Common myeloid progenitor, CD34-positive (primary cell): Measurements from ENCODE around the gene CST11.

Experiments
- CTCF ChIA-PET: fragments of 350-600 bp; sonication (Branson Sonifier 250); formaldehyde crosslinking; loops from one replicate; lab custom pipeline; 2021; ENCODE audit warnings: antibody characterized with exemption; lab: Charles Lee
- POLR2A ChIA-PET: fragments of 350-600 bp; sonication (Branson Sonifier 250); formaldehyde crosslinking; loops from one replicate; lab custom pipeline; 2021; ENCODE audit warnings: antibody characterized with exemption; lab: Charles Lee
- DNase-seq, 3 donors: peaks; one replicate each; pipeline versions ENCODE4 v3.0.0 to v3.0.0-alpha.2; 2013
- H3K27ac ChIP-seq, 2 experiments: 1 replicate in 1 of 2; 2 replicates in 1 of 2; pipeline ENCODE4 v1.7.0; 2013; ENCODE audit warnings: inconsistent platforms in 2 of 2, low read length in 2 of 2, mild to moderate bottlenecking in 2 of 2, low read depth in 1 of 2, moderate library complexity in 1 of 2; ENCODE audit not compliant: severe bottlenecking in 2 of 2, insufficient read depth in 1 of 2, poor library complexity in 1 of 2
- H3K27me3 ChIP-seq, 5 experiments: replicated peaks in 2 of 5; 1 replicate in 3 of 5; 2 replicates in 2 of 5; pipeline versions ENCODE4 v1.6.1 to v1.7.0; 2013; ENCODE audit warnings: low read length in 4 of 5, mild to moderate bottlenecking in 2 of 5, moderate library complexity in 2 of 5, inconsistent platforms in 1 of 5; ENCODE audit not compliant: insufficient read depth in 5 of 5, control insufficient read depth in 4 of 5
- H3K36me3 ChIP-seq, 4 experiments: 1 replicate in 2 of 4; 2 replicates in 2 of 4; pipeline versions ENCODE4 v1.6.1 to v1.7.0; 2013; ENCODE audit warnings: low read length in 3 of 4, control low read depth in 1 of 4, mild to moderate bottlenecking in 1 of 4; ENCODE audit not compliant: control insufficient read depth in 4 of 4, insufficient read depth in 4 of 4
- H3K4me1 ChIP-seq, 4 experiments: 1 replicate in 3 of 4; 2 replicates in 1 of 4; pipeline versions ENCODE4 v1.6.1 to v1.7.1; 2013; ENCODE audit warnings: low read length in 3 of 4, mild to moderate bottlenecking in 3 of 4, control low read depth in 1 of 4, inconsistent platforms in 1 of 4, moderate library complexity in 1 of 4; ENCODE audit not compliant: control insufficient read depth in 4 of 4, insufficient read depth in 4 of 4; ENCODE audit errors: control extremely low read depth in 1 of 4
- H3K4me3 ChIP-seq, 7 experiments: 1 replicate in 4 of 7; 2 replicates in 3 of 7; pipeline versions ENCODE4 v1.5.1 to v1.7.0; 2013; ENCODE audit warnings: mild to moderate bottlenecking in 7 of 7, low read length in 6 of 7, moderate library complexity in 6 of 7, inconsistent platforms in 2 of 7, low read depth in 2 of 7, control low read depth in 1 of 7; ENCODE audit not compliant: insufficient read depth in 4 of 7, control insufficient read depth in 1 of 7; ENCODE audit errors: extremely low read depth in 1 of 7
- H3K9me3 ChIP-seq, 5 experiments: 1 replicate in 4 of 5; 2 replicates in 1 of 5; pipeline versions ENCODE4 v1.6.1 to v1.7.1; 2013; ENCODE audit warnings: low read length in 4 of 5, mild to moderate bottlenecking in 2 of 5, inconsistent platforms in 1 of 5, low read depth in 1 of 5, moderate library complexity in 1 of 5; ENCODE audit not compliant: control insufficient read depth in 4 of 5, insufficient read depth in 2 of 5; ENCODE audit errors: control extremely low read depth in 1 of 5
- WGBS: methylation state at CpG from one replicate; pipeline ENCODE4 v1.1.5; 2013; ENCODE audit not compliant: insufficient coverage; 5-methylcytosine and 5-hydroxymethylcytosine counted together

CST11 gene

DNA sequence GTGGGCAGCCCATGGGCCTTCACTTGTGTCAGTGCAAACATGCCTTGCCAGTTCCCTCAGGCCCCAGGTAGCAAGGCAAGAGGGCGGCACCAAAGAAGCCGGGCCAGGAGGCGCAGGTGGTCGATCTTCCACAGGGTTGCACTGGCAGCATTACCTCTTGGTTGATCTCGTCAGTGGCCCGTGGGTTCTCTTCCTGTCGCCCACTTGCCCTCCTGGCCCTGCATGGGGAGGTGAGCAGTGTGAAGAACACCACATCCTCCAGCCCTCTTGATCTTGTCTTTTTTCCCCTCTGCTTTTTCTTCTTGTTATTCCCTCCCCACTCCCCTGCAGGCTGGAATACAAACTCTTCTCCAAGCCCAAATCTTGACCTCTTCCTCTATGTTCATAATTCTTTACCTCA lies 3.0 kb upstream of the CST11 start:
- WGBS, result 100% methylated on average over 7 of the region's 7 CpGs
- H3K4me1 ChIP-seq, result peaks cover 10 to 38% (median 22%) of the 10 kb centered on the region in 4 experiments
- ChIA-PET CTCF (interaction anchor here (1.8 kb wide), 1 partner anchor 9 kb away, joined by 5 read pairs; no protein-coding TSS in a partner anchor), POLR2A (no interaction called here)
- H3K4me3 ChIP-seq, result no peak overlapping the region
- no peaks in the 10 kb centered on the region for H3K9me3 ChIP-seq
- no peak overlapping the region for H3K27ac ChIP-seq
- no peaks in the 10 kb centered on the region for H3K36me3 ChIP-seq
- no peaks in the 10 kb centered on the region for H3K27me3 ChIP-seq
- no peak for DNase-seq

DNA sequence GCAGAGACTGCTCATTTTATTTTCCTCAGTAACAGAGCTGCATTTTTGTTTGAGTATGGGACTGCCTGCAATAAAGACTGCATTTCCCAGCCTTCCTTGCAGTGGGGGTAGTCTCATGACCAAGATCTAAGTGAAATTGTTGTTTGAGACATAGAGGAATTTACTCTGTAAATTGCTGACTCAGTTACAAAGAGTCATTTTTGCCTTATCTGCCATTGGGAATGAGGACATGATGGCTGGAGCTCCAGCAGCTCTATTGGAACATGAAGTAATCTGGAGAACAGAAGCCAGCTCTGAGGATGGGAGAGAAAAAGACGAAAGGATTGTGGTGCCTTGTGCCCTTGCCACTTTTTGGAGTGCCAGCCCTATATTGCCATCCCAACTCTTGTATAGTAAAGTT lies 2.1 kb upstream of the CST11 start:
- no peak overlapping the region for H3K4me3 ChIP-seq
- DNase-seq, result no peak
- H3K36me3 ChIP-seq, result no peaks in the 10 kb centered on the region
- no peak overlapping the region for H3K27ac ChIP-seq
- no peaks in the 10 kb centered on the region for H3K27me3 ChIP-seq
- ChIA-PET POLR2A (no interaction called here), CTCF (interaction anchor here (1.8 kb wide), 1 partner anchor 8 kb away, joined by 5 read pairs; no protein-coding TSS in a partner anchor)
- H3K4me1 ChIP-seq, result peaks cover 7 to 34% (median 22%) of the 10 kb centered on the region in 4 experiments
- no CpG with 5 or more reads among the region's 1 CpG for WGBS
- no peaks in the 10 kb centered on the region for H3K9me3 ChIP-seq

GRCh38 chr20:23453549-23454543 lies 1.2 kb upstream of the CST11 start:
- no peak for DNase-seq
- peaks cover 5 to 37% (median 24%) of the 10 kb centered on the region in 4 experiments for H3K4me1 ChIP-seq
- POLR2A ChIA-PET, result no interaction called here
- no peaks in the 10 kb centered on the region for H3K9me3 ChIP-seq
- CTCF ChIA-PET, result interaction anchor here (2.0 kb wide), 1 partner anchor 11 kb away, joined by 10 read pairs; no protein-coding TSS in a partner anchor
- H3K27me3 ChIP-seq, result no peaks in the 10 kb centered on the region
- H3K27ac ChIP-seq, result no peak overlapping the region
- WGBS, result 86% methylated on average over 13 of the region's 15 CpGs
- no peak overlapping the region for H3K4me3 ChIP-seq
- no peaks in the 10 kb centered on the region for H3K36me3 ChIP-seq

DNA sequence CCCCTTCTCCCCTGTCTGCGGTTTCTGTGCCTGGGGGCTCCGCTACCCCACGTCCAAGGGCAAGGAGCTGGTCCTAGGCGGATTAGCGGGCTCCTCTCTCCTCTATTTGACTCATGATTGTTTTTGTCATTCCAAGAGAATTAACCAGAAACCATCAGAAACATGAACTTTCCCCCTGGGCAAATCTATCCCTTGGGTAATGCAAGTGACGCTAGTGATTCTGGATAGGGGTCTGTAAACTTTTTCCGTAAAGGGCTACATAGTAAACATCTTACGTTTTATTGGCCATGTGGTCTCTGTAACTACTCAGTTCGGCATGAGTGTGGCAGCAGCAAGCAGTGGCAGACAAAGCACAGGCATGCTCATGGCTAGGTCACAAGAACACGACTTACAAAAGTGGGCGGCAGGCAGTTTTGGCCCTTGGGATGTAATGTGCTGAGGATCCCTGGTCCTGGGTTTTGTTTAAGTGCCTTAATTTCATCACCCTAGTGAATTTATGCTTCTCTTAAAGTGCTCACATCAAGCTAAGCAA lies 654 bp downstream of the CST11 start:
- no peak for DNase-seq
- Histone ChIP-seq H3K36me3 (no peaks in the 10 kb centered on the region), H3K4me3 (no peak overlapping the region), H3K9me3 (no peaks in the 10 kb centered on the region), H3K27ac (no peak overlapping the region), H3K4me1 (peaks cover 2 to 22% (median 16%) of the 10 kb centered on the region in 4 experiments), H3K27me3 (no peaks in the 10 kb centered on the region)
- CTCF ChIA-PET, result interaction anchor here (2.0 kb wide), 1 partner anchor 10 kb away, joined by 10 read pairs; no protein-coding TSS in a partner anchor
- POLR2A ChIA-PET, result no interaction called here
- WGBS, result 93% methylated on average over 9 of the region's 11 CpGs

DNA sequence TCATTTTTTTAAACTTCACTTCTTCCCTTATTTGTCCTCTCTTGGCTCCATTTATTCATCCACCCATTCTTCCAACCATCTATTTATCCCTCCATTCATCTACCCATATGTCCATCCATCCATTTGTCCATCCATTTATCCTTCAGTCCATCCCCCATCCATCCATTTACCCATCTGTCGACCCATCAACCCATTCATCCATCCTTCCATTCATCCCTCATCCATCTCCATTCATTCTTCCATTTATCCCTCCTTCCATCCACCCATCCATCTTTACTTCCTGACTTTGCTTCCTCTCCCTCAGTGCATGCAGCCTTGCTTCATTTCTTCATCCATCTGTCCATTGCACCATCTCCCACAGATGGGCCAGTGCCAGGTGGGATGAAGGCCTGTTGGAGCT lies 1.8 kb downstream of the CST11 start:
- ChIA-PET POLR2A (no interaction called here), CTCF (no interaction called here)
- no peak overlapping the region for H3K4me3 ChIP-seq
- H3K27ac ChIP-seq, result no peak overlapping the region
- no peaks in the 10 kb centered on the region for H3K27me3 ChIP-seq
- no peaks in the 10 kb centered on the region for H3K36me3 ChIP-seq
- DNase-seq, result no peak
- peaks cover 0 to 11% (median 5%) of the 10 kb centered on the region in 4 experiments for H3K4me1 ChIP-seq
- H3K9me3 ChIP-seq, result no peaks in the 10 kb centered on the region
- 93% methylated on average over 1 of the region's 1 CpG for WGBS

- Histone ChIP-seq H3K27me3 (no peaks in the 10 kb centered on the region), H3K36me3 (no peaks in the 10 kb centered on the region), H3K4me3 (no peak overlapping the region), H3K9me3 (no peaks in the 10 kb centered on the region), H3K4me1 (peaks cover 0 to 9% (median 4%) of the 10 kb centered on the region in 4 experiments), H3K27ac (no peak overlapping the region)
- 5% methylated on average over 3 of the region's 3 CpGs for WGBS
- DNase-seq, result peak; percentile 35 to 78 (median 70)
- CTCF ChIA-PET, result interaction anchor here (0.9 to 2.3 kb wide), 3 partner anchors 12 to 157 kb away, joined by 3 to 5 read pairs (median 5); no protein-coding TSS in a partner anchor
- POLR2A ChIA-PET, result no interaction called here
Measured at GRCh38 chr20:23449421-23449820, 3.3 kb downstream of the CST11 start.
